GM12864 (cell line): Measurements from ENCODE around the gene TSPEAR.
"Not testable (repeated sequence)": the region's sequence is repeated elsewhere in the genome, so short reads cannot be mapped to it uniquely, and the experiment has no call there.

Source experiments
- DNase-seq: peaks from one replicate; pipeline ENCODE4 v3.0.0-alpha.2; 2011; ENCODE audit warnings: low read depth
- H3K4me3 ChIP-seq: 2 replicates; pipeline ENCODE4 v1.5.1; 2011; ENCODE audit warnings: mild to moderate bottlenecking, low read depth, low read length, control low read depth
- CTCF ChIP-seq: IDR thresholded peaks from 2 replicates; pipeline ENCODE4 v1.5.1; 2011; ENCODE audit warnings: low read depth, mild to moderate bottlenecking, moderate library complexity, low read length, control low read depth, inconsistent platforms; ENCODE audit errors: missing control alignments

Gene TSPEAR

GRCh38 chr21:44567481-44568171 is 143.7 kb downstream of the TSPEAR start:
- no peak for TF ChIP-seq CTCF
- no peak overlapping the region for H3K4me3 ChIP-seq
- no peak for DNase-seq

GRCh38 chr21:44566403-44566802 is 145.0 kb downstream of the TSPEAR start:
- no peak for DNase-seq
- TF ChIP-seq CTCF: no peak
- H3K4me3 ChIP-seq: no peak overlapping the region

GRCh38 chr21:44564886-44565598 is 146.3 kb downstream of the TSPEAR start:
- H3K4me3 ChIP-seq: no peak overlapping the region
- no peak for DNase-seq
- no peak for TF ChIP-seq CTCF

GRCh38 chr21:44564099-44564498 is 147.3 kb downstream of the TSPEAR start:
- TF ChIP-seq CTCF: no peak
- no peak overlapping the region for H3K4me3 ChIP-seq
- DNase-seq: no peak

GRCh38 chr21:44558695-44559094 is 152.7 kb downstream of the TSPEAR start, which contains the start of gene KRTAP10-3:
Gene KRTAP10-3 (minus strand): TSS chr21:44558795. CDS start chr21:44558715, 80 bp downstream.
- no peak for DNase-seq
- TF ChIP-seq CTCF: no peak
- no peak within 1 kb of the TSS for H3K4me3 ChIP-seq

GRCh38 chr21:44558329-44558675 is 153.1 kb downstream of the TSPEAR start:
- not testable (repeated sequence) for DNase-seq, H3K4me3 ChIP-seq

- H3K4me3 ChIP-seq: no peak overlapping the region
- DNase-seq: no peak
- TF ChIP-seq CTCF: no peak
These were observed 153.7 kb downstream of the TSPEAR start for GRCh38 chr21:44557491-44558328.
